HG03025 (cell line): ENCODE measurements around the gene YPEL4.

Experiments used
- ATAC-seq: cut with Tn5 transposase; IDR thresholded peaks from one replicate; pipeline ENCODE4 v1.9.1; 2021; ENCODE audit warnings: mild to moderate bottlenecking, moderate library complexity; ENCODE audit not compliant: unreplicated experiment, low FRiP score

The YPEL4 gene

DNA sequence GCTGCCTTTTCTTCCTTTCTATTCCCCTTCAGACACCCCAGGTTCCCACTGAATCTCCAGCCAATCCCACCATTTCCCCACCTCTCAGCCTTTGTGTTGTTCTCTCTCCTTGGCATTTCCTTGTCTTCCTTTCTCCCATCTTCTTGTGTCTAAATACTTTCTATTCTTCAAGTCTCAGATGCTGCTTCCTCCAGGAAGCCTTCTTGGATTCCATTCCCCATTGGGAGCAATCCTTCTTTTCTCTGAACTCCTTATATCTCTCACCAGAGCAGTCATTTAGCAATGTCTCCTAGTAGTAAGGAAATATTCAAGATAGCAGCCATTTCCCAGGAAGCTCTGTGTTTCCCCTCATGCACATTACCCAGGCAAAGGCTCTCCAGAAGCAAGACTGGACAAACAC is 15.4 kb downstream of the YPEL4 start:
- no peak for ATAC-seq

GRCh38 chr11:57633394-57634070 is 16.2 kb downstream of the YPEL4 start:
- no peak for ATAC-seq

GRCh38 chr11:57632116-57632515 is 17.6 kb downstream of the YPEL4 start:
- no peak for ATAC-seq

DNA sequence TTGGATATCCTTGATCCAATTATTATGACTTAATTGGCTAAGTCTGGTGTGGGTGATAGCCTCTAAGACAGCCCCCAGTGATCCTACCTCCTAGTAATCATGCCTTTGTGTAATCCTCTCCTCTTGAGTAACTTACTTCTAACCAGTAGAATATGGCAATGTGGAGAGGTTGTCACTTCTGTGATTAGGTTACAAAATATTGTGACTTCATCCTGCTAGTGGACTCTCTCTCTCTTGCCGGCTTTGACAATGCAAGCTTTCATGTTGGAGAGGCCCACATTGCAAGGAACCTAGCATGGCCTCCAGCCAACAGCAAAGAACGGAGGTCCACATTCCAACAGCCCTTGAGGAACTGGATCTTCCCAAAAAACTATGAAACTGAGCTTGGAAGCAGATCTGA is 19.5 kb downstream of the YPEL4 start:
- ATAC-seq, result no peak

DNA sequence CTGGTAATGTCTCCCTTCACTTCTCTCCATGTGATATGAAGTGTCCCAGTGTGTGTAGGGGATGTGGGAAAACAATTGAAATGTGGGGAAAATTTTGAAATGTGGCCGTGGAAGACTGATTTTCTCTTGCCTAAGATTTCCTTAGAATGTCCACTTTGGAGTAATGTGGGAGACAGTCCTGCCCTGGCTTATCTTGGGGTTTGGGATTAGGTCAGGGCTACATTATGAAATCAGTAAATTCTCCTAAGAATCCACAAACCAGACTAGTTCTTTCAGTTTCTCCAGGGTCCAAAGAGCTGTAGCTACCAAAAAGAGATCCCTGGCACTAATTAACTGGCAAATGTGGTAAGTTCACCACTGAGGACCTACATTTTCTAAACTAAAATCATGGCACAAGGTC is 22.8 kb downstream of the YPEL4 start:
- no peak for ATAC-seq

GRCh38 chr11:57624864-57625263 is 24.8 kb downstream of the YPEL4 start:
- no peak for ATAC-seq

DNA sequence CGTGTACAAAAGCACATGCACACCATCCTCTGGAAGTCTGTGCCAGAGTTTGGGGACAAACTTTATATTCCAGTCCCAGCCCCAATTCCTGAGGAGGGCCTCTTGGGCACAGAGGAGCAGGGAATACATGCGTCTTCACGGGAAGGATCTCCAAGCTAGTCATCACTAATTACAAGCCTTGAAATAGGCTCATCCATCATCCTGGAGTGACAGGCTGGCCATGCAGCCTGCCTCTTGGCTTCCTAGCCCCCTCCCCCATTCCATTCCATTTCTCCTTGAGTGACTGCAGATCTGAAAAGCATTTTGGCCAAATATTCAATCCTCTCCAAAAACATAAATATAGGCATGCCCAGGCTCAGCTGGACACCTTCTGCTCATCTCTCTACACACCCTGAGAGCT is 27.4 kb downstream of the YPEL4 start:
- ATAC-seq, result no peak

DNA sequence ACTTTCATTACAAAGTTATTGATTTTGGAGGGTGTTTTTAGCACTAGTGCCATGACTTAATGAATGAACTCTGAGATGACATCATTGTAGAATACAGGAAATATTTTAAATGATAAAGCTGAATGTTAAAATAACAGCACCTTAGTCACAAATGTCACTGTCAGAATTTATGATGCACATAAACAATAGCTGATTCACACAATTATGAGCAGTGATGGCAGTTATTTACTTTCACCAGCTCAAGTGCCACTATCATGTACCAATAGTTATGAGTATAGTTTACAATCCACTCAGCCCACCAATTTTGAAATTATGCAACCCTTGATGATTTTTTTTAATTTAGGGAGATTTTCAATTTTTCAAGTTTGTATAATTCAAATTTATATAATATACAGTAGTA is 29.2 kb downstream of the YPEL4 start:
- ATAC-seq, result no peak

GRCh38 chr11:57619331-57619730 is 30.4 kb downstream of the YPEL4 start:
- no peak for ATAC-seq

DNA sequence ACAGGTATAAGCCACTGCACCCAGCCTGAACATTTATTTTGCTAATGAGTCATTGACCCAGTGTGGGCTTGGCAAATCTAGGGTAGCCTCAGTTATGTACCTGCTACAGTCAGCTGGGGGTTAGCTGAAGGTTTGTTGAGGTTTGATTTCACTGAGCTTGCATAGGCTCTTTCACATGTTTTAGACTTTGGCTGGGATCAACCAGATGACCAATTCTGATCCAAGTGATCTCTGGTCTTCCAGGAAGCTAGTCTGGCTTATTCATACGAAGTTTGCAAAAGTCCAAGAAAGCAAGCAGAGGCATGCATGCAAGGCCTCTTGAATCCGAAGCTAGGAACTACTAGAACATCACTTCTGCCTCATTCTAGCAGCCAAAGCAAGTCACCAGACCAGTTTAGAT is 31.3 kb downstream of the YPEL4 start:
- ATAC-seq, result no peak

DNA sequence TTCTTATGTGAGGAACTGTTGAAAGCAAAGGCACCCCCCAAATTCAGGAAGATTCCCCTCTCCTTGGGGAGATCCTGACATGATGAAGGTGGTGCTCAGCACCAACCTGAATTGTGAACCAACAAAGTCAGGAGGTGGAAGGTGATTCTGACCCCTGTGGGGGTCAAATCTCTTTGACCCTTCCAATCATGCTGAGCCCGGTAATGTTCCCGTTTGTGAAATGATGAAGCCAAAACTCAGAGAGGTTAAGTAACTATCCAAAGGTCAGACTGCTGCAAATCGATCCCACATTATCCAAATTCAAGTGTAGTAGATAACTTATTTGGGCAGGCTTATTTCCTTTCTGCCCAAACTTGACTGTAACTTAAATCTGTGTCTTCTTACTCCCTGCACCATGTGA is 33.1 kb downstream of the YPEL4 start:
- no peak for ATAC-seq

DNA sequence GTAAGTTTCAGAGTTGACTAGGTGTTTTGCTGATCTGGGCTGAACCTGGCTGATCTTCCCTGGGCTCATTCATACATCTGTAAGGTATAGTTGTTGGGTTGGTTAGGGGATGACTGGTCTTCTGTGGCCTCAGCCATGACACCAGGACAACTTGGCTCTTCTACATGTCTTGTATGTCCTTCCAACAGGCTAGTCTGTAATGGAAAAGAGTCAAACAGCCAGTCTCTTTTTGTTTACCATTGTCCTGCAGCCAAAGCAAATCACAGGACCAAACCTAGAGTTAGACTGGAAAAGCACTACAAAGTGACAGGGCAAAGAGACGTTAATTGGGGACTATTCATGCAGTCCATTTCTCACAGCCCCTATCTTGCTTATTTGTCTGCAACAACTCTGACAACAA is 34.4 kb downstream of the YPEL4 start:
- ATAC-seq, result no peak

GRCh38 chr11:57614234-57614772 is 35.4 kb downstream of the YPEL4 start:
- no peak for ATAC-seq

DNA sequence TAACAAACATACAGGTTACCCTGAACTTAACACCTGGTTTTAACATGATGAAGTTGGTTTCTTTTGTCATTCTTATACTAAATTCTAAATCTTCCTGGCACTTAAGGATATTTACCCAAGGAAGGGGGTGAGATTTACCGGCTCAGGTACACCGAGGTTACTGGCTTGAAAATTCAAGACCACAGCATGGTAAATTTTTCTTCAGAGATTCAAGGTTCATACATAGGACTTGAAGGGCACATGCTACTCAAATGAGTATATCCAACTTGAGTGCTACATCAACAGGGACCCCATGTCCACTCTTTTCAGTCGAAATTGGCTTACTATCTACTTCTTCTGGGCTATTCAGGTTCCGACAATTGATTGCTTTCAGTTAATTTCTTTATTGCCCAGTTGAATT is 39.5 kb downstream of the YPEL4 start:
- no peak for ATAC-seq

DNA sequence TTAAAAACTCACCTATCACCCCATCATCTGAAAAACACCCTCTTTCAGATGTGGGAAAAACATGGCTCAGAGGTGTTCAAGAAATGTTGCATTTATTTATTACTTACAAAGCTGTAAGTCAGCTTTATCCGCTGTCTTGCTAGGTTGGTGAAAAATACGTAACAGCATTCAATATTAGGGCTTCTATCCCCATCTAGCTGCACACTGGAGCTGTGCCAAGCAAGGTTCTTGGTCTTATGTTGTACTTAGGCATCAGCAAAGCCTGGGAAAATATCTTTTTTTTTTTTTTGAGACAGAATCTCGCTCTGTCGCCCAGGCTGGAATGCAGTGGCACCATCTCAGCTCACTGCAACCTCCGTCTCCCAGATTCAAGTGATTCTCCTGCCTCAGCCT is 44.7 kb downstream of the YPEL4 start:
- ATAC-seq, result no peak

DNA sequence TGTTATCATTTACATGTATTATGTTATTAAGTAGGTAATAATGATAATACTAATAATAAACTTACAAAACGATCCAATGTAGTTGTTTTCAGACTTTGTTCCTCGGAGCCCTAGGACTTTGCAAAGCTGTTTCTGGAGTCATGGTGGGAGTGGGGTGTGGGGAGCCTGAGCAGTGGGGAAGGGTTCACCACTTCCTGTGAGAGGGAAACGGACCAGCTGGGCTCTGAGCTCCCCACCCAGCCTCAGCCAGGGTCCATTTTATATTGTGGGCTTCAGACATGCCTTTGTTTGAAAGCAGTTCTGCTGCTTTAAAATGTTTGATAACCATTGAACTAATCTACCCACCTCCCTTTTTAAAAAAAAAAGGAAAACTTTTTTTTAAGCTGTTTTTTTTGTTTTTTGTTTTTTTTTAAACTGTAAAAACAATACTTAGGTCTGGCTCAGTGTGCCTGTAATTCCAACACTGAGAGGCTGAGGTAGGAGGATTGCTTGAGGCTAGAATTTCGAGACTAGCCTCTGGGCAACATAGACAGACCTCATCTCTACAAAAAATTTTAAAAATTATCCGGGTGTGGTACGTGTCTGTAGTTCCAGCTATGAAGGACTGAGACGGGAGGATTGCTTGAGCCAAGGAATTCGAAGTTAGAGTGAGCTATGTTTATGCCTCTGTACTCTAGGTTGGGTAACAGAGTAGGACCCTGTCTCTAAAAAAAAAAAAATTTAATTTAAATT is 45.2 kb downstream of the YPEL4 start:
- no peak for ATAC-seq

DNA sequence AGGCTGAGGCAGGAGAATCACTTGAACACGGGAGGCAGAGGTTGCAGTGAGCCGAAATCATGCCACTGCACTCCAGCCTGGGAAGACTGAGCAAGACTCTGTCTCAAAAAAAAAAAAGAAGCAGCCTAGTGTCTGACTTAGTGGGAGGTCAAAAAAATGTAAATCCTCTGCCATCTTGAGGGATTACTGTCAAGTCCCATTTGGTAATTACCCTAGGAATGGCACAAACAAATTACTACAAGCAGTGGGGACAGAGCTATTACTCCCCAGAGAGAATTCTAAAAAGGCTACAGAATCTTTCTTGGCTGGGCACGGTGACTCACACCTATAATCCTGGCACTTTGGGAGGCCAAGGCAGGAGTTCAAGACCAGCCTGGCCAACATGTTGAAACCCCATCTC is 48.4 kb downstream of the YPEL4 start:
- ATAC-seq, result no peak

- ATAC-seq, result no peak
Observed at GRCh38 chr11:57599381-57599780, 50.3 kb downstream of the YPEL4 start.

DNA sequence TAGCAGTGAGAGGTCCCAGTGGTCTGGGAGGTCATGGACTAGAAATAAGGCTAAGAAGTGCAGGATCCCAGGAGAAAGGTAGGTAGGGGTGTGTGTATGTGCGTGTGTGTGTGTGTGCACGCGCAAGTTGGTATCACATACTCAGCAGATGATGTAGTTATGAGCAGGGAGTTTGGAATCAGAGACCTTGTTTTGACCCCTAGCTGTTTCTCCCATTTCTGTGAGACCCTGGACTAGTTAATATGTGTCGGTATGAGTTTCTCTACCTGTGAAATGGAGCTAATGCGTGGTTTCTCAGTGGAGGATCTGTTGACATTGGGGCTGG is 50.9 kb downstream of the YPEL4 start:
- ATAC-seq, result no peak

GRCh38 chr11:57597916-57598830 is 51.5 kb downstream of the YPEL4 start:
- ATAC-seq, result no peak

DNA sequence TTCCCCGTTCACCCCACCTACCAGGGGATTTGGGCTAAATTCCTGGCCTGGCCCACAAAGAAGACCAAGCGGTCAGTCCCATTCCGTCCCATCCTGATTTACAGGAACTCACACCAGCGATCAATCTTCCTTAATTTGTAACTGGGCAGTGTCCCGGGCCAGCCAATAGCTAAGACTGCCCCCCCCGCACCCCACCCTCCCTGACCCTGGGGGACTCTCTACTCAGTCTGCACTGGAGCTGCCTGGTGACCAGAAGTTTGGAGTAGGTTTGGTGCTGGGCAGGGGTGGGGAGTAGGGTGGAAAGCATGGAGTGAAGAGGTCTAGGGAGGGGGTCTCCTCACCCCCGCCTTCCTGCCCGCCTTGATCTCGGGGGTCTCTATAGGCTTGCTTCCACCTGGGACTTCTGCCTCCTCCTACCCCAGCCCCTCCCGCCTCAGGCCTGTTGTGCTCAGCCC is 52.2 kb downstream of the YPEL4 start, which contains the start of gene SERPING1:
Gene SERPING1, plus strand, starts transcription at position 225 of the 455 bp plus-strand sequence. CDS start 586 bp downstream, outside the sequence.
- no peak for ATAC-seq
